Activated naive CD4-positive, alpha-beta T cell treated with anti-CD3 and anti-CD28 coated beads, Interleukin-2, amount 50 U/mL, for 72 hours (primary cell): ENCODE data around the gene DDRGK1. TPM values are rescaled to one million over a fixed set of nuclear protein-coding genes. Genes with fewer than 3 reads are reported as not detected.
A peak's percentile ranks its signal among the peaks of the same experiment; 100 is the strongest.

Experiments
- ATAC-seq, 2 donors: fragments of 150-1000 bp; cut with Tn5 transposase; 2 replicates each; pipeline ENCODE4 v1.10.0; 2021; ENCODE audit warnings: mild to moderate bottlenecking in 2 of 2, moderate library complexity in 2 of 2
- DNase-seq, 2 donors: peaks; one replicate each; pipeline ENCODE4 v3.0.0; 2021 to 2022; ENCODE audit warnings: low spot score in 2 of 2
- H3K27ac Mint-ChIP-seq, 2 donors: one replicate each; pipeline ENCODE4 v1.8.0; 2022; ENCODE audit warnings: mild to moderate bottlenecking in 2 of 2, mixed read lengths in 2 of 2
- H3K36me3 Mint-ChIP-seq, 2 donors: one replicate each; pipeline ENCODE4 v1.8.0; 2022; ENCODE audit warnings: mixed read lengths in 2 of 2
- H3K9me3 Mint-ChIP-seq, 2 donors: one replicate each; pipeline ENCODE4 v1.8.0; 2022; ENCODE audit warnings: mixed read lengths in 2 of 2
- total RNA-seq, 2 donors: library from RNA; stranded (reverse); gene quantifications; one replicate each; pipeline ENCODE4 v1.2.3, GENCODE V29; 2022

The DDRGK1 gene
- 100 to 1,000 TPM in 1 of 2 donors, 10 to 100 TPM in 1; 66.4 to 128 TPM for total RNA-seq

GRCh38 chr20:3204124-3204794 is at the start of gene DDRGK1:
Gene DDRGK1, minus strand, starts transcription at chr20:3204682. Its CDS starts 55 bp downstream, at chr20:3204627.
- DNase-seq (peak; percentile 92 to 95), ATAC-seq (peak; percentile 89)
- no peaks in the 10 kb centered on the region for H3K9me3 Mint-ChIP-seq
- peak within 1 kb of the TSS; percentile 96 to 98 for H3K27ac Mint-ChIP-seq
- peaks cover 26 to 29% of the 10 kb centered on the region in 2 donors for H3K36me3 Mint-ChIP-seq

- ATAC-seq (peak; percentile 50 to 87), DNase-seq (no peak)
- Mint-ChIP-seq H3K9me3 (no peaks in the 10 kb centered on the region), H3K36me3 (no peaks in the 10 kb centered on the region), H3K27ac (no peak overlapping the region)
Observed at GRCh38 chr20:3251806-3252205, 47.3 kb upstream of the DDRGK1 start.

- no peaks in the 10 kb centered on the region for H3K9me3 Mint-ChIP-seq
- H3K27ac Mint-ChIP-seq: no peak overlapping the region
- ATAC-seq (no peak), DNase-seq (no peak)
- no peaks in the 10 kb centered on the region for H3K36me3 Mint-ChIP-seq
Observed at GRCh38 chr20:3250091-3250504, 45.6 kb upstream of the DDRGK1 start.

GRCh38 chr20:3248993-3249347 is 44.5 kb upstream of the DDRGK1 start:
- Mint-ChIP-seq H3K9me3 (no peaks in the 10 kb centered on the region), H3K36me3 (no peaks in the 10 kb centered on the region), H3K27ac (no peak overlapping the region)
- ATAC-seq: peak in 1 of 2 donors; percentile 25
- no peak for DNase-seq

GRCh38 chr20:3248167-3248992 is 43.9 kb upstream of the DDRGK1 start:
- Mint-ChIP-seq H3K27ac (no peak overlapping the region), H3K9me3 (no peaks in the 10 kb centered on the region), H3K36me3 (no peaks in the 10 kb centered on the region)
- ATAC-seq (peak; percentile 35 to 62), DNase-seq (no peak)

- Mint-ChIP-seq H3K36me3 (no peaks in the 10 kb centered on the region), H3K27ac (no peak overlapping the region), H3K9me3 (no peaks in the 10 kb centered on the region)
- ATAC-seq (no peak), DNase-seq (no peak)
Observed at GRCh38 chr20:3247638-3248037, 43.2 kb upstream of the DDRGK1 start.

- DNase-seq (no peak), ATAC-seq (no peak)
- Mint-ChIP-seq H3K9me3 (no peaks in the 10 kb centered on the region), H3K27ac (no peak overlapping the region), H3K36me3 (no peaks in the 10 kb centered on the region)
Observed at GRCh38 chr20:3246682-3247081, 42.2 kb upstream of the DDRGK1 start.

- Mint-ChIP-seq H3K9me3 (no peaks in the 10 kb centered on the region), H3K27ac (no peak overlapping the region), H3K36me3 (no peaks in the 10 kb centered on the region)
- DNase-seq (no peak), ATAC-seq (peak in 1 of 2 donors; percentile 60)
Observed at GRCh38 chr20:3245711-3246110, 41.2 kb upstream of the DDRGK1 start.

GRCh38 chr20:3245156-3245555 is 40.7 kb upstream of the DDRGK1 start:
- Mint-ChIP-seq H3K9me3 (no peaks in the 10 kb centered on the region), H3K36me3 (no peaks in the 10 kb centered on the region), H3K27ac (no peak overlapping the region)
- DNase-seq (no peak), ATAC-seq (no peak)

- H3K27ac Mint-ChIP-seq: no peak overlapping the region
- no peaks in the 10 kb centered on the region for H3K9me3 Mint-ChIP-seq
- ATAC-seq (no peak), DNase-seq (no peak)
- H3K36me3 Mint-ChIP-seq: peaks cover 0 to 5% of the 10 kb centered on the region in 2 donors
Observed at GRCh38 chr20:3244613-3245012, 40.1 kb upstream of the DDRGK1 start.

- H3K27ac Mint-ChIP-seq: peak overlapping the region in 1 of 2 donors; percentile 91
- ATAC-seq (no peak), DNase-seq (no peak)
- H3K36me3 Mint-ChIP-seq: peaks cover 0 to 7% of the 10 kb centered on the region in 2 donors
- H3K9me3 Mint-ChIP-seq: no peaks in the 10 kb centered on the region
Observed at GRCh38 chr20:3243718-3244358, 39.4 kb upstream of the DDRGK1 start.

- ATAC-seq (no peak), DNase-seq (no peak)
- Mint-ChIP-seq H3K36me3 (peaks cover 0 to 7% of the 10 kb centered on the region in 2 donors), H3K9me3 (no peaks in the 10 kb centered on the region), H3K27ac (no peak overlapping the region)
Observed at GRCh38 chr20:3242172-3242692, 37.8 kb upstream of the DDRGK1 start.

- Mint-ChIP-seq H3K9me3 (no peaks in the 10 kb centered on the region), H3K36me3 (peaks cover 0 to 7% of the 10 kb centered on the region in 2 donors), H3K27ac (no peak overlapping the region)
- DNase-seq: no peak
- no peak for ATAC-seq
Observed at GRCh38 chr20:3240776-3241363, 36.4 kb upstream of the DDRGK1 start.

- no peak overlapping the region for H3K27ac Mint-ChIP-seq
- peak; percentile 5 to 32 for ATAC-seq
- H3K9me3 Mint-ChIP-seq: no peaks in the 10 kb centered on the region
- H3K36me3 Mint-ChIP-seq: peaks cover 0 to 7% of the 10 kb centered on the region in 2 donors
- no peak for DNase-seq
Observed at GRCh38 chr20:3239867-3240775, 35.6 kb upstream of the DDRGK1 start.

- DNase-seq (peak in 1 of 2 donors; percentile 49), ATAC-seq (peak; percentile 39 to 67)
- no peaks in the 10 kb centered on the region for H3K9me3 Mint-ChIP-seq
- no peak within 1 kb of the TSS for H3K27ac Mint-ChIP-seq
- peaks cover 0 to 7% of the 10 kb centered on the region in 2 donors for H3K36me3 Mint-ChIP-seq
Observed at GRCh38 chr20:3239026-3239866, 34.8 kb upstream of the DDRGK1 start, which contains the start of gene SLC4A11. Gene SLC4A11, minus strand, starts transcription at chr20:3239190. Its CDS starts 53 bp downstream, at chr20:3239137.
